Hypothalamus (tissue), 51 donors: ENCODE measurements around the gene GRIK4.
"Not testable (repeated sequence)": the region's sequence is repeated elsewhere in the genome, so short reads cannot be mapped to it uniquely, and the experiment has no call there.

Experiments used
- DNase-seq, 51 donors: peaks; one replicate each; lab custom pipeline; 2025; lab: John Stamatoyannopoulos, UW

GRIK4 gene

DNA sequence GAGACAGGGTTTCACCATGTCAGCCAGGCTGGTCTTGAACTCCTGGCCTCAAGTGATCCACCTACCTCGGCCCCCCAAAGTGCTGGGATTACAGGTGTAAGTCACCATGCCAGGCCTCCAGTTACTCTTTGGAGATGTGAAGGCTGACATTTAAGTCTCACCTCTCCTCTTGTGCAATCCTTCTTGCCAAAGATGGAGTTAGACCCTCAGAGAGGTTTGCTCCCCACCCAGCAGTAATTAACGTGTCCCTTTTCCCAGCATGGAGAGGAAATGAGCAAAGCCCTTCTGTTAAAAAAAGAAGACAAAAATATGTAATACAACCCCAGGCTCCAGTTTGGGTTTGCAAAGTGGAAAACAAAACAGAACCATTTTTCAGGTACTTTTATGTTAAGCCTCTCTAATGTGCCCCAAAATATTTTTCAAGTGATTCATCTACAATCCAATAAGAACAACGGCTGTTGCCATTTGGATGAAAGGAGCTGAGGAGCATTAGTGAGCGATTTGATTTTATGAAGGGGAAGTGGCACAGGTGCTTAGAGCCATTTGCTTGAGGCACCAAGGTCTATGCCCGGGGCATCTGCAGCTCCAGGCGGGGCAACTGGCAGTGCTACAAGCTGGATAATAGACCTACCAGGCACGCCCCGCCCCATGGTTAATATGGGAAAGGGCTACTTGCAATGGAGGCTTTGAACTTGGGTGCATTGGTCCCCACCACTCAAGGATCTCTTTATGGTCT is 57.2 kb downstream of the GRIK4 start:
- DNase-seq, result no peak

- no peak for DNase-seq
Measured at GRCh38 chr11:120569861-120570260, 58.3 kb downstream of the GRIK4 start.

DNA sequence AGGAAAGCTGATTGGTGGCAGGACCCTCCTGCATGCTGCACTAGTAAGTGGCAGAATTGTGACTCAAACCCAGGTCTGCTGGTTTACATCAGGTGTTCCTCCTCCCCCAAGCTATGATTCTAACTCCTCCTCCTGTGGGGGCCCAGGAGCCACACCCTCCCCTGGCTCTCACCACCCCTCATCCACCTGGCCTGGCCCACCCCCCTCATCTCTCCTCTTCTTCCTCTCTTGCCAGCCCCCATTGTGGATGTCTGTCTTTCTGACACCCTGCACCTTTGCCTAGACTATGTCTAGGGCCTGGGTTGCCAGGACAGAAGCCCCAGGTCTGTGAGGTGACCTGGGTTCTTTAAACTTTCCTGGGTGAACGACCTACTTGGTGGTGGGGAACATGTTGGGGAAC is 59.9 kb downstream of the GRIK4 start:
- DNase-seq, result no peak

- DNase-seq, result no peak
Measured at GRCh38 chr11:120573756-120574354, 62.3 kb downstream of the GRIK4 start.

GRCh38 chr11:120574876-120575275 is 63.3 kb downstream of the GRIK4 start:
- DNase-seq, result no peak

DNA sequence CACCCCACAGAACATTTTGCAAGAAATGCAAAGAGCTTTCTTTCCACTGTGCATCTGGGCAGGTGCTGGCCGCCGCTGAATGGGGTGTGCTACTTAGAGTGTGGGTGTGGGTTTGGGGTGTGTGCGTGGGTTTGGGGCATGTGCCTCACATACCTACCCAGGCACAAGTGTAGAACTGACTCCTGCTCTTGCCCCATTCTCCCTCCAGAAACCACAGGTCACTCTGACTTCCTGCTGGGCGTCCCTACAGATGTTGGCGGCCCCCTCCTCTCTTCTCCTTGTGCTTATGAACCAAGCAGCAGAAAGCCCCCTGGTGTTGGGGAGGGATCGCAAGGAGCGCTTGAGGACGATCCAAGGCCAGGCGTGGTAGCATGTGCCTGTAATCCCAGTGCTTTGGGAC is 63.9 kb downstream of the GRIK4 start:
- DNase-seq, result no peak

- DNase-seq, result no peak
Measured at GRCh38 chr11:120576606-120577005, 65.1 kb downstream of the GRIK4 start.

GRCh38 chr11:120577041-120577440 is 65.5 kb downstream of the GRIK4 start:
- DNase-seq, result no peak

DNA sequence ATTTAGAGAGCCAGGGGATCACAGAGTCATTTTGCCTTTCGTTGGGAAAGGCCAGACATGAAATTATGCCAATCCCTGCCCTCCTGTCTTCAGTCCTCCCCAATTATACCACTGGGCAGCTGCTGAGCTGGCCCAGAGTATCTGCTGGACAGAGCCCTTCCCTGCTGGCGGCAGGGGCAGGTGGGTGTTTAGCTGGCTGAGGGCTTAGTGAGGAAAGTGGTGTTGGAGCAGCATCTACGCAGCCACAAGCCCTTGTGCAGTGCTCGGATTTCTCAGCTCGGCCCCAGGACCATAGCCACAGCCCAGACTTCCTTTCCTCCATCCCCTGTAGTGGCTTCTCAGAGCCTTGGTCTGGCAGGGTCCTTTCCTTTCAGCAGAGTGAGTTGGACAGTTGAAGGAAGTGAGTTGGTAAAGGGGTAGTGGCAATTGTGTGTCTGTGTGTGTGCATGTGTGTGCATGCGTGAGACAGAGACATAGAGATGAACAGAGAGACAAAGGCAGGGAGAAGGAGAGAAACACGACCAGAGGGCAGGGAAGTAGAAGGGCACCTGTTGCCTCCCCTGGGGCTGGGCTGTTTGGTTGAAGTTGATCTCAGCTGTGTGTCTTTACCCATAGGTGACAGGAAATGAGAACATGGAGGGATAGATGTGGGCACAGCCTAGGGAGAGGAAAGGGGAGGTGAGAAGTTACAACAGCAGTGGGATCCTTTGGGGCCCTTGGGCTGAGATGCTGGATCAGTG is 66.2 kb downstream of the GRIK4 start:
- DNase-seq, result no peak

DNA sequence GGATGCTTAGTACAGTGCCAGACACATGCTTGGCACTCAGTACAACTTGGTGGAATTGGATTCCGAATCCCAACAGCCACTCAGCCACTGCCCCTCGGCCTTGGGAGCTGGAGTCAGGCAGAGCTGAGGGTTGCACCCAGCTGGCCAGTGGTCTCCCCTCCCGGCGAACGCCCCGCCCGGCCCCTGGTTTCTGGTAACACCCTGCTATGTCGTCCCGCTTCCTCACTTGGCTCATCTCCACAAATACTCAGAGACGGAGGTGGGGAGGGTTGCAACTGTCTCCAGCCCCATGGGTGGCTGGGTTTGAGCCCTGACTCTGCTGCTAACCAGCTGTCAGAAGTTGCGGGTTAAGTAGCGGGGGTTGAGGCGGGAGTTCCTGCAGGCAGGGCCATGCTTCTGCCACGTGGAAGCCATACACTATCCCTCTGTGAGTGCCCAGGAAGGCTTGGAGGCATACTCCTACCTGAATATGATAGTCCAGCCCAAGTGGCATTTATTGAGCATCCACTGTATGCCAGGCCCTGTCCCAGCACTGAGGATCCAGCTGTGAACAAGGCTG is 67.1 kb downstream of the GRIK4 start:
- DNase-seq, result no peak

DNA sequence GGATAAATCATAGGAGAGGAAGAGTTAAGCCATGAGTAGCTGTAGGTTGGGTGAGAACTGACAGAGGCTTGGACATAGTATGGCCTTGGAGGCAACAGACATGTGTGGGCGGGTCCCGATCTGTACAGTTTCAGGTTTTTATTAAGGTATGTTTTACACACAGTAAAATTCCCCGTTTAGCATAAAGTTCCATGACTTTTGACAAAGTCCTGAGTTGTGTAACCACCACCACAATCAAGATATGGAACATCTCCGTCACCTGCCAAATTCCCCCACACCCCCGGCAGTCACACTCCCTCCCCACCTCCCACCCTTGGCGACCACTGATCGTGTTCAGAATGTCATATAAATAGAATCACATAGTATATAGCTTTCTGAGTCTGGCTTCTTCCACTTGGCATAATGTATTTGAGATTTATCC is 68.1 kb downstream of the GRIK4 start:
- no peak for DNase-seq

DNA sequence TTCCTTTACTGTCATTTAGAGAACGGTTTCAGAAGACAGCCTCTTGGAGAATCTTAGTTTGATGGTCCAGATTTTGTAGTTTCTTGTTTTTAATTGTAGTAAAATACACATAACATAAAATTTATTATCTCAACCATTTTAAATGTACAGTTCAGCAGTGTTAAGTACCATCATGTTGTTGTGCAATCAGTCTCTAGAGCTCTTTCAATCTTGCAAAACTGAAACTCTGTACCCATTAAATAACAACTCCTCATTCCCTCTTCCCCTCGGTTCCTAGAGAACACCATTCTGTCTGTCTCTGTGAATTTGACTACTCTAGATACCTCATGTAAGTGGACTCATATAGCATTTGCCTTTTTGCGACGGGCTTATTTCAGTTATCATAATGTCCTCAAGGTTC is 69.8 kb downstream of the GRIK4 start:
- DNase-seq, result no peak

DNA sequence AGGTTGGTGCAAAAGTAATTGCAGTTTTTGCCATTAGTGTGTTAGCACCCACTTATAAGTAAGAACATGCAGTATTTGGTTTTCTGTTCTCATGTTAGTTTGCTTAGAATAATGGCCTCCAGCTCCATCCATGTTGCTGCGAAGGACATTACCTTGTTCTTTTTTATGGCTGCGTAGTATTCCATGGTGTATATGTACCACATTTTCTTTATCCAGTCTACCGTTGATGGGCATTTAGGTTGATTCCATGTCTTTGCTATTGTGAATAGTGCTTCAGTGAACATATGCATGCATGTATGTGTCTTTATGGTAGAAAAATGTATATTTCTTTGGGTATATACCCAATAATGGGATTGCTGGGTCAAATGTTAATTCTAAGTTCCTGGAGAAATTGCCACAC is 71.0 kb downstream of the GRIK4 start:
- DNase-seq, result not testable (repeated sequence)

DNA sequence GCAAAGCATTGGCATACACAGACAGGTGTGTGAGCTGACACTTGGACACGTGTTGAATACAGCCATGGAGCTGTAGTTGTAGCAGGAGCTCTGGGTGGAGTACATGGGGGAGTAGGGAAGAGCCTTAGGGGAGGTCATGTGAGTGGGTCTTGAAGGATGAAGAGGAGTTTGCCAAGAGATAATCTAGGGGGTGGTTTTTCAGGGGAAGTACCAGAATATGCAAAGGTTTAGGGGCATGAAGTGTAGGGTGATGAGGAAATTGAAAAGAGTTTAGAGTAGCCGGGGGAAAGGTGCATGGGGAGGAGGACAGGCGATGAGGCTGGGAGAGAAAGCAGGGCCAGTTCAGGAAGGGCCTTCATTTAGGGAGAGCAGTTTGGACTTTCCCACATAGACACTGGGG is 74.5 kb downstream of the GRIK4 start:
- DNase-seq, result no peak

DNA sequence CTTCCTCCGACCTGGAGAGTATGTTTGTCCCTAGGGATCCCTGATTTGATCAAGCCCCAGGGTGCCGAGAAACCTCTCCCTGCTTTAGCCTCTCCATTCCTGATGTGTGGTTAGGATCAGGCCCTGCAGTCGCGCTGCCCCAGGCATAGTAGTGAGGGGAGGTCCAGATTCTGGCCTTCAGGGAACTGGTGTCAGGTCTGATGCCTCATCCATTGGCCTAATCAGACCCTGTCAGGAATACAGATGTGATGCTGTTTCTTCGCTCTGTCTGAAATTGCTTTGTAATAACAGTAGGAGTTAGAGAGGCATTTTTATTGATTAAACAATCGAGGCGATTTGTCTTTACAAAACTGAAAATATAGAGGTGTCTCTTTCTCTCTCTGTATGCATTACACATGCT is 75.2 kb downstream of the GRIK4 start:
- DNase-seq, result no peak

GRCh38 chr11:120587299-120587698 is 75.8 kb downstream of the GRIK4 start:
- DNase-seq, result no peak

GRCh38 chr11:120589376-120589775 is 77.8 kb downstream of the GRIK4 start:
- DNase-seq, result no peak

GRCh38 chr11:120590472-120590871 is 78.9 kb downstream of the GRIK4 start:
- DNase-seq, result no peak

DNA sequence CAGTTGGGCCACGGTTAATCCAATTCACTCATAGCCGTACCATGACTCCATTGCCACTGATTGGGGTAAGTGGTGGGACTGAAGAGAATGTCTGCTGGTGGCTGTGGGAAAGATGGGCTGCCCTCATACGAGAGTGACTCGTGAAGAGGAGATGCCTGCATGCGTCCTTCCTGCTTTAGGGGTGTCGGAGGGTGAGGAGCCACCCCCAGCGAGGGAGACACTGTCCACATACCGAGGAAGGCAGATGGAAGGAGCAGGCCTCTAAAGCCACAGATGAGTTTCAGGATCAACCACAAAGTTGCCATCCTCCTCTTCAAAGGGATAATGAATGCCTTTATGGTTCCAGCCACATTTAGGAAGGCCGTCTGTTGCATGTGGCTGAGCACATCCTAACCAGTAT is 83.2 kb downstream of the GRIK4 start:
- no peak for DNase-seq

DNA sequence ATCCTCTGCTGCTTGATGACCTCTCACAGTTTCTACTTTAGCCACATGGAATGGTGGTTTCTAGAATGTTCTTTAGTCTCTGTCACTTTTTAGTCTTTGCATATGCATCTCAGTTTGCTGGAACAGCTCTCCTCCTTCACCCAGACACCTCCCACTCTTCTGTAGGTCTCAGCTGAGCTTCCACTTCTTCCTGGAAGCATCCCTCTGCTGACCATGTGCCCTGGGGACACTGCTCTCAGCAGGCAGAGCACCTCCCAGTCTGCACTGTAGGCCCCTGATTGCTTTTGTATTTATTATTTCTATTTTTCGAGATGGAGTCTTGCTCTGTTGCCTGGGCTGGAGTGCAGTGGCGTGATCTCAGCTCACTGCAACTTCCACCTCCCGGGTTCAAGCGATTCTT is 84.0 kb downstream of the GRIK4 start:
- DNase-seq, result no peak
